Neural cell (in vitro differentiated cells): Measurements from ENCODE around the gene STRBP. TPM values are rescaled to one million over a fixed set of nuclear protein-coding genes. Genes with fewer than 3 reads are reported as not detected.

ENCODE experiments used
- H2AFZ ChIP-seq: fragments of 200-600, 300-800 bp; sonication (generic), shearing (Covaris generic); 2 replicates; pipeline ENCODE4 v1.6.0; 2014; ENCODE audit warnings: low read depth, mild to moderate bottlenecking, antibody characterized with exemption, low read length, moderate library complexity
- H3F3A ChIP-seq: fragments of 200-600 bp; shearing (Covaris generic); 2 replicates; pipeline ENCODE4 v1.6.1; 2016; ENCODE audit warnings: mild to moderate bottlenecking, moderate library complexity, mixed read lengths, antibody characterized with exemption, low read length; ENCODE audit not compliant: insufficient read depth, poor library complexity, severe bottlenecking
- H3K27ac ChIP-seq: fragments of 200-600, 300-800 bp; sonication (generic), shearing (Covaris generic); 2 replicates; pipeline ENCODE4 v1.5.1; 2014; ENCODE audit warnings: mild to moderate bottlenecking, low read length, moderate library complexity
- H3K27me3 ChIP-seq: fragments of 300-800, 200-600 bp; sonication (generic), shearing (Covaris generic); 2 replicates; pipeline ENCODE4 v1.6.0; 2014; ENCODE audit warnings: mild to moderate bottlenecking, low read depth, low read length, moderate library complexity; ENCODE audit not compliant: insufficient read depth
- H3K36me3 ChIP-seq: fragments of 300-800, 200-600 bp; sonication (generic), shearing (Covaris generic); 2 replicates; pipeline ENCODE4 v1.5.1; 2014; ENCODE audit warnings: mild to moderate bottlenecking, antibody characterized with exemption, low read length, moderate library complexity; ENCODE audit not compliant: insufficient read depth
- H3K4me2 ChIP-seq: fragments of 300-800, 200-600 bp; sonication (generic), shearing (Covaris generic); 2 replicates; pipeline ENCODE4 v1.6.0; 2014; ENCODE audit warnings: mild to moderate bottlenecking, low read length
- H3K4me3 ChIP-seq: fragments of 300-800, 200-600 bp; sonication (generic), shearing (Covaris generic); 2 replicates; pipeline ENCODE4 v1.5.1; 2014; ENCODE audit warnings: mild to moderate bottlenecking, low read length, moderate library complexity
- H3K79me2 ChIP-seq: fragments of 200-600 bp; shearing (Covaris generic); replicated peaks from 2 replicates; pipeline ENCODE4 v1.6.0; 2014; ENCODE audit warnings: mild to moderate bottlenecking, low read length, moderate library complexity; ENCODE audit not compliant: insufficient read depth
- H3K9ac ChIP-seq: fragments of 300-800, 200-600 bp; sonication (generic), shearing (Covaris generic); 2 replicates; pipeline ENCODE4 v1.6.1; 2016; ENCODE audit warnings: mild to moderate bottlenecking, low read length, mixed read lengths
- H3K9me2 ChIP-seq: fragments of 200-600 bp; shearing (Covaris generic); 2 replicates; pipeline ENCODE4 v1.6.1; 2016; ENCODE audit warnings: mild to moderate bottlenecking, low read length, mixed read lengths; ENCODE audit not compliant: insufficient read depth
- H3K9me3 ChIP-seq: fragments of 200-600, 300-800 bp; sonication (generic), shearing (Covaris generic); 2 replicates; pipeline ENCODE4 v1.6.1; 2016; ENCODE audit warnings: mild to moderate bottlenecking, mixed run types, low read length, moderate library complexity, mixed read lengths
- H4K20me1 ChIP-seq: fragments of 200-600 bp; shearing (Covaris generic); 2 replicates; pipeline ENCODE4 v1.6.1; 2016; ENCODE audit warnings: mild to moderate bottlenecking, mixed run types; ENCODE audit not compliant: insufficient read depth
- CTCF ChIP-seq: fragments of 450-650 bp; IDR thresholded peaks from 2 replicates; pipeline ENCODE4 v1.5.1; 2014; ENCODE audit warnings: antibody characterized with exemption, mild to moderate bottlenecking, moderate library complexity; ENCODE audit not compliant: poor library complexity, severe bottlenecking
- EP300 ChIP-seq: fragments of 450-650 bp; conservative IDR thresholded peaks from 2 replicates; pipeline ENCODE4 v1.6.1; 2014; ENCODE audit warnings: antibody characterized with exemption, mild to moderate bottlenecking, moderate library complexity; ENCODE audit not compliant: poor library complexity, severe bottlenecking
- EZH2 ChIP-seq: fragments of 200-600, 300-800 bp; shearing (Covaris generic), sonication (generic); IDR thresholded peaks from 2 replicates; pipeline ENCODE4 v1.6.1; 2014; ENCODE audit warnings: antibody characterized with exemption, low read length, borderline replicate concordance, mild to moderate bottlenecking; ENCODE audit not compliant: insufficient read depth, poor library complexity, severe bottlenecking
- MXI1 ChIP-seq: fragments of 450-650 bp; conservative IDR thresholded peaks from 2 replicates; pipeline ENCODE4 v1.6.1; 2014; ENCODE audit warnings: antibody characterized with exemption, mild to moderate bottlenecking; ENCODE audit not compliant: poor library complexity, severe bottlenecking
- POLR2AphosphoS5 ChIP-seq: IDR thresholded peaks from 2 replicates; pipeline ENCODE4 v1.6.1; 2012
- RAD21 ChIP-seq: fragments of 450-650 bp; conservative IDR thresholded peaks from 2 replicates; pipeline ENCODE4 v1.6.1; 2014; ENCODE audit warnings: antibody characterized with exemption, mild to moderate bottlenecking, moderate library complexity
- SMC3 ChIP-seq: fragments of 450-650 bp; conservative IDR thresholded peaks from 2 replicates; pipeline ENCODE4 v1.6.1; 2014; ENCODE audit warnings: antibody characterized with exemption, mild to moderate bottlenecking, moderate library complexity; ENCODE audit not compliant: poor library complexity
- TAF1 ChIP-seq: IDR thresholded peaks from 2 replicates; pipeline ENCODE4 v1.6.1; 2012; ENCODE audit warnings: low read depth
- polyA plus RNA-seq: library from polyadenylated mRNA; depleted of rRNA; stranded (reverse); fragments of >200 nt; gene quantifications from 2 replicates; pipeline ENCODE4 v1.2.3, GENCODE V29; 2014
- TF ChIP-seq, protein P1 (sequence below): IDR thresholded peaks from 2 replicates; pipeline ENCODE4 v1.6.1; 2012; ENCODE audit warnings: borderline replicate concordance

Gene STRBP
- polyA plus RNA-seq, 1 donor from 2014 or later: 64.6 TPM

DNA sequence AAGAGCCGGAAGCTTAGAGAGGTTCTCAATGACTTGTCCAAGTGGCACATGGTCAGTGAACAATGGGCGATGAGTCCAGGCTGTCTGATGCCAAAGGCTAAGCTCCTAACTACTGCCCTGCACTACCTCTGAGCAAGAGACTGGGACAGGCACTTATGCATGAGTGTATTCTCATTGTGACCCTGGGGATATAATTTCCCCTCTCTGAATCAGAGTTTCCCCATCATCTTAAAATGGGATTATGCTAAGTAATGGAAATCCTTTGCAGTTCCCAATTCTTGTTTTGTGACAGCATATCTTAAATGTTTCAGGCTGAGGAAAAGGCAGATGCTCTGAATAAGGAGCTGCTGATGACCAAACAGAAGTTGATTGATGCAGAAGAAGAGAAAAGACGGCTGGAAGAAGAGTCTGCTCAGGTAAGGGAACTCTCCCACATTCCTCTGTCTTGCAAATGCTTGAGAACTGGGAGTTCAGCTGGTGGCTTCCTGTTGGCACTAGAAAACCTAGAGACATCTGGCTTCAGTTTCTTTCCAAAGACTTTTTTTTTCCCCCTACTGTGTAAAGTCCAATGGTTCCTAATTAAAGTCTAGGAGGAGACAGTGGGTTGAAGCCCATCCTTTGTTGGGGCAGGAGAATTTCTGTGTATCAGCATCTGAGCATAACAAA is 170.8 kb downstream of the STRBP start:
- H3K4me3 ChIP-seq: no peak overlapping the region
- H4K20me1 ChIP-seq: no peaks in the 10 kb centered on the region
- no peak overlapping the region for H2AFZ ChIP-seq
- H3K4me2 ChIP-seq: no peak overlapping the region
- no peaks in the 10 kb centered on the region for H3K79me2 ChIP-seq
- no peaks in the 10 kb centered on the region for H3K9me3 ChIP-seq
- H3F3A ChIP-seq: no peaks in the 10 kb centered on the region
- peaks cover 29% of the 10 kb centered on the region for H3K36me3 ChIP-seq
- TF ChIP-seq, protein P1, sequence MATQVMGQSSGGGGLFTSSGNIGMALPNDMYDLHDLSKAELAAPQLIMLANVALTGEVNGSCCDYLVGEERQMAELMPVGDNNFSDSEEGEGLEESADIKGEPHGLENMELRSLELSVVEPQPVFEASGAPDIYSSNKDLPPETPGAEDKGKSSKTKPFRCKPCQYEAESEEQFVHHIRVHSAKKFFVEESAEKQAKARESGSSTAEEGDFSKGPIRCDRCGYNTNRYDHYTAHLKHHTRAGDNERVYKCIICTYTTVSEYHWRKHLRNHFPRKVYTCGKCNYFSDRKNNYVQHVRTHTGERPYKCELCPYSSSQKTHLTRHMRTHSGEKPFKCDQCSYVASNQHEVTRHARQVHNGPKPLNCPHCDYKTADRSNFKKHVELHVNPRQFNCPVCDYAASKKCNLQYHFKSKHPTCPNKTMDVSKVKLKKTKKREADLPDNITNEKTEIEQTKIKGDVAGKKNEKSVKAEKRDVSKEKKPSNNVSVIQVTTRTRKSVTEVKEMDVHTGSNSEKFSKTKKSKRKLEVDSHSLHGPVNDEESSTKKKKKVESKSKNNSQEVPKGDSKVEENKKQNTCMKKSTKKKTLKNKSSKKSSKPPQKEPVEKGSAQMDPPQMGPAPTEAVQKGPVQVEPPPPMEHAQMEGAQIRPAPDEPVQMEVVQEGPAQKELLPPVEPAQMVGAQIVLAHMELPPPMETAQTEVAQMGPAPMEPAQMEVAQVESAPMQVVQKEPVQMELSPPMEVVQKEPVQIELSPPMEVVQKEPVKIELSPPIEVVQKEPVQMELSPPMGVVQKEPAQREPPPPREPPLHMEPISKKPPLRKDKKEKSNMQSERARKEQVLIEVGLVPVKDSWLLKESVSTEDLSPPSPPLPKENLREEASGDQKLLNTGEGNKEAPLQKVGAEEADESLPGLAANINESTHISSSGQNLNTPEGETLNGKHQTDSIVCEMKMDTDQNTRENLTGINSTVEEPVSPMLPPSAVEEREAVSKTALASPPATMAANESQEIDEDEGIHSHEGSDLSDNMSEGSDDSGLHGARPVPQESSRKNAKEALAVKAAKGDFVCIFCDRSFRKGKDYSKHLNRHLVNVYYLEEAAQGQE: no peak
- TF ChIP-seq MXI1 (no peak), POLR2AphosphoS5 (no peak), EZH2 (no peak), TAF1 (no peak), EP300 (no peak), SMC3 (no peak), RAD21 (no peak), CTCF (no peak)
- H3K9me2 ChIP-seq: no peaks in the 10 kb centered on the region
- no peak overlapping the region for H3K27ac ChIP-seq
- H3K27me3 ChIP-seq: no peaks in the 10 kb centered on the region
- no peak overlapping the region for H3K9ac ChIP-seq

DNA sequence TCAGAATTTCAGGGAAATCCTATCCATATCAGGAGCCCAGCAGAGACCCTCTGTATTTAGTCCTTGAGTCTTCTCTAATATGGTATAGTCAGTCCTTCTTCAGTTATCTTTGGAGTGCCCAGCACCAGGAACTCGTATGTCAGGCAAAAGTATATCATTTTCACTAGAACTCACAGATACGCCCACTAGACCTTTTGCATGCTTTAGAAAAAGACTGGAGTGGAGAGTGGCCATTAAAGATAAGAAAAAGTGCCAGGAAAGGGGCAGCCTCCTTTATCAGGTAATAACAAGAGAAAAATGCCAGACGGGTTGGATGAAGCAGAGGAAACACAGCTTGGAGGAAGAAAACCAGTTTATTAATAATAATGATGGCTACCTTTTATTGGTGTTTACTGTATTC is 171.4 kb downstream of the STRBP start:
- TF ChIP-seq EZH2 (no peak), POLR2AphosphoS5 (no peak), TAF1 (no peak), CTCF (no peak), RAD21 (no peak), EP300 (no peak), SMC3 (no peak), MXI1 (no peak)
- TF ChIP-seq, protein P1: no peak
- Histone ChIP-seq H3K27ac (no peak overlapping the region), H3F3A (no peaks in the 10 kb centered on the region), H3K9me2 (no peaks in the 10 kb centered on the region), H4K20me1 (no peaks in the 10 kb centered on the region), H3K79me2 (no peaks in the 10 kb centered on the region), H3K9ac (no peak overlapping the region), H3K4me2 (no peak overlapping the region), H3K27me3 (no peaks in the 10 kb centered on the region), H3K9me3 (no peaks in the 10 kb centered on the region), H3K36me3 (peaks cover 23% of the 10 kb centered on the region), H3K4me3 (no peak overlapping the region), H2AFZ (no peak overlapping the region)
